K562 (cell line): Measurements from ENCODE around the gene TTC9B. TPM values are rescaled to one million over a fixed set of nuclear protein-coding genes. Genes with fewer than 3 reads are reported as not detected.

ENCODE experiments used
- ASH1L ChIP-seq: fragments of 450-650 bp; IDR thresholded peaks from 2 replicates; pipeline ENCODE4 v1.6.1; 2018; ENCODE audit warnings: borderline replicate concordance, mild to moderate bottlenecking, low read depth; ENCODE audit not compliant: partially characterized antibody
- FOXM1 ChIP-seq, 2 experiments: fragments of 450-650 bp in 1 of 2; sonication (generic) in 1 of 2; formaldehyde crosslinking in 1 of 2; IDR thresholded peaks; 2 replicates each; pipeline versions ENCODE4 v1.6.1 to v1.9.0; 2017 to 2022; ENCODE audit warnings: low read depth in 2 of 2, mild to moderate bottlenecking in 2 of 2, missing genetic modification reagents in 1 of 2, moderate library complexity in 1 of 2
- KLF6 ChIP-seq: fragments of 250-450 bp; sonication (Bioruptor Pico); IDR thresholded peaks from 2 replicates; pipeline ENCODE4 v1.4.0; 2020; ENCODE audit warnings: mild to moderate bottlenecking, moderate library complexity, borderline replicate concordance
- NCOA1 ChIP-seq: fragments of 450-650 bp; IDR thresholded peaks from 2 replicates; pipeline ENCODE4 v1.6.1; 2016; ENCODE audit warnings: low read depth
- RBM25 ChIP-seq: fragments of 200-400 bp; formaldehyde crosslinking; IDR thresholded peaks from 2 replicates; pipeline ENCODE4 v1.6.1; 2018; ENCODE audit warnings: low read length, low read depth, moderate library complexity; ENCODE audit not compliant: severe bottlenecking
- RBM34 ChIP-seq: fragments of 200-400 bp; formaldehyde crosslinking; IDR thresholded peaks from 2 replicates; pipeline ENCODE4 v1.6.1; 2018; ENCODE audit warnings: low read length, borderline replicate concordance; ENCODE audit not compliant: insufficient read depth
- SMC3 ChIP-seq: conservative IDR thresholded peaks from 2 replicates; pipeline ENCODE4 v1.6.1; 2011; ENCODE audit warnings: low read depth, low read length, improper control_type of control experiment; ENCODE audit not compliant: insufficient read depth
- SPI1 ChIP-seq: IDR thresholded peaks from 2 replicates; pipeline ENCODE4 v1.6.1; 2011; ENCODE audit warnings: low read depth, low read length, control low read depth, borderline replicate concordance
- U2AF2 ChIP-seq: fragments of 200-400 bp; formaldehyde crosslinking; optimal IDR thresholded peaks from 2 replicates; pipeline ENCODE3; 2017; ENCODE audit warnings: low read depth, mild to moderate bottlenecking, low read length
- ZC3H11A ChIP-seq: IDR thresholded peaks from 2 replicates; pipeline ENCODE4 v1.6.1; 2012; ENCODE audit warnings: low read depth, low read length, improper control_type of control experiment
- ZKSCAN8 ChIP-seq: fragments of 200-800 bp; sonication (Bioruptor generic); IDR thresholded peaks from 2 replicates; pipeline ENCODE4 v1.6.1; 2016; ENCODE audit warnings: missing genetic modification characterization, missing compliant biosample characterization
- ZNF431 ChIP-seq: sonication (generic); formaldehyde crosslinking; IDR thresholded peaks from 2 replicates; pipeline ENCODE4 v1.8.0; 2022; ENCODE audit warnings: mild to moderate bottlenecking, missing genetic modification reagents
- polyA plus RNA-seq, 8 experiments: library from polyadenylated mRNA; depleted of rRNA in 4 of 8; stranded (reverse) in 5 of 8; unstranded in 3 of 8; fragments of >200 nt; fragmentation: Nextera tagmentation in 2 of 8; fragmentation: Illumina TruSeq in 1 of 8; extraction: Ambion mirVana in 2 of 8; extraction: Trizol in 1 of 8; gene quantifications; 2 replicates each; pipeline versions ENCODE4 v1.2.1 to v1.2.3, GENCODE V29; 2011 to 2014; ENCODE audit warnings: inconsistent platforms in 1 of 8, missing spikeins in 1 of 8
- total RNA-seq, 7 experiments: library from RNA; depleted of rRNA in 6 of 7; stranded (reverse); fragments of >200 nt in 6 of 7; fragmentation: Illumina TruSeq in 2 of 7; extraction: Trizol in 2 of 7; gene quantifications; 2 replicates each; pipeline versions ENCODE4 v1.2.1 to v1.2.3, GENCODE V29; 2011 to 2021; ENCODE audit warnings: low replicate concordance in 1 of 7
- TF ChIP-seq, protein P1 (sequence below): sonication (generic); formaldehyde crosslinking; IDR thresholded peaks from 2 replicates; pipeline ENCODE4 v1.8.0; 2022; ENCODE audit warnings: missing genetic modification reagents, mild to moderate bottlenecking, borderline replicate concordance
- TF ChIP-seq, protein P2 (sequence below): sonication (generic); formaldehyde crosslinking; IDR thresholded peaks from 2 replicates; pipeline ENCODE4 v1.8.0; 2023; ENCODE audit warnings: mild to moderate bottlenecking, missing genetic modification reagents
- TF ChIP-seq, protein P3 (sequence below): sonication (generic); formaldehyde crosslinking; IDR thresholded peaks from 2 replicates; pipeline ENCODE4 v1.8.1; 2023; ENCODE audit warnings: mild to moderate bottlenecking, missing genetic modification reagents
- TF ChIP-seq, protein P4 (sequence below): fragments of 450-650 bp; formaldehyde crosslinking; IDR thresholded peaks from 2 replicates; pipeline ENCODE4 v1.4.0; 2022; ENCODE audit warnings: missing genetic modification characterization

Gene TTC9B
- total and polyA plus RNA-seq, 9 of the 15 experiments (the other 6 are each of a cell fraction or from before 2014, with no cell fraction given): 0.06 to 0.14 TPM; not detected in 7

DNA sequence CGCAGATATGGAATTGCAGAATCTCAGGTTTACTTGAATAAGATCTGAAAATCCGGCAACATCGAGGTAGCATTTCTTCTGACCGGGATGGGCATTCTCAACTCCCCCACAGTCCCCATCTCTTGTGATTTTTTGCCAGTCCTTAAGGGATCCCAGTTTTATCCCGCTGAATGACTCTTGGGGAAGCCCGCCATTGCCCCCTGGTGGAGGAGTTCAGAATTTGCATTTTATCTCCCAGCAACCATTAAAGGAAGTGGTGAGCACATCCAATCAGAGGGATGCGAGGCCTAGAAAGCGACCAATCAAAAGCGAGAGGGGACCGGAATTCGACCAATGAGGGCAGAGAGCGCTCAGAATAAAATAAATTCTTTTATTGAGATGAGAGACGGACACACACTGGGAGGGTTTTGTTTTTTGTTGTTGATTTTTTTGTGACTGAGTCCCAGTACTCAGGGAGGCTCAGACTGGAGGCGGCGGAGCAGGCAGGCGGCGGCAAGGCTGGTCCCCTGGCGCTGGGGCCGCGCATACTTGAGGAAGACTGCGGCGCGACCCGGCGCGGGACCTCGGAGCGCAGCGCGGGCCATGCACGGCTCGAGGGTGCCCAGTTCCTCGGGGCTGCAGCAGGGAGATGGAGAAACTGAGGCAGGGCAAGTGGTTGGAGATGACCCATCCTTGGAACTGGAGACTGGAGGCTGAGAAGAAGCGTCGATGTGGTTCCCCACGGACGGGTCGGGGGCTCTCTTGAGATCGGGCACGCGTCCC lies 3.9 kb upstream of the TTC9B start (continued):
- TF ChIP-seq, protein P1, sequence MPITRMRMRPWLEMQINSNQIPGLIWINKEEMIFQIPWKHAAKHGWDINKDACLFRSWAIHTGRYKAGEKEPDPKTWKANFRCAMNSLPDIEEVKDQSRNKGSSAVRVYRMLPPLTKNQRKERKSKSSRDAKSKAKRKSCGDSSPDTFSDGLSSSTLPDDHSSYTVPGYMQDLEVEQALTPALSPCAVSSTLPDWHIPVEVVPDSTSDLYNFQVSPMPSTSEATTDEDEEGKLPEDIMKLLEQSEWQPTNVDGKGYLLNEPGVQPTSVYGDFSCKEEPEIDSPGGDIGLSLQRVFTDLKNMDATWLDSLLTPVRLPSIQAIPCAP (CRISPR knock-in tag): no peak
- TF ChIP-seq U2AF2 (no peak), ZNF431 (CRISPR knock-in tag) (no peak), RBM25 (peak; percentile 96), RBM34 (no peak), SPI1 (peak; percentile 94), KLF6 (no peak), ZKSCAN8 (CRISPR knock-in tag) (no peak), SMC3 (peak; percentile 79), NCOA1 (no peak), ASH1L (peak; percentile 91), ZC3H11A (no peak), FOXM1 (IDR thresholded peaks at IDR 0.05; ENCODE audit: low read depth) (peak; percentile 71), FOXM1 (CRISPR knock-in tag; IDR thresholded peaks at IDR 0.05; ENCODE audit: low read depth) (no peak)
- TF ChIP-seq, protein P2, sequence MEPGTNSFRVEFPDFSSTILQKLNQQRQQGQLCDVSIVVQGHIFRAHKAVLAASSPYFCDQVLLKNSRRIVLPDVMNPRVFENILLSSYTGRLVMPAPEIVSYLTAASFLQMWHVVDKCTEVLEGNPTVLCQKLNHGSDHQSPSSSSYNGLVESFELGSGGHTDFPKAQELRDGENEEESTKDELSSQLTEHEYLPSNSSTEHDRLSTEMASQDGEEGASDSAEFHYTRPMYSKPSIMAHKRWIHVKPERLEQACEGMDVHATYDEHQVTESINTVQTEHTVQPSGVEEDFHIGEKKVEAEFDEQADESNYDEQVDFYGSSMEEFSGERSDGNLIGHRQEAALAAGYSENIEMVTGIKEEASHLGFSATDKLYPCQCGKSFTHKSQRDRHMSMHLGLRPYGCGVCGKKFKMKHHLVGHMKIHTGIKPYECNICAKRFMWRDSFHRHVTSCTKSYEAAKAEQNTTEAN (CRISPR knock-in tag): no peak
- TF ChIP-seq, protein P3, sequence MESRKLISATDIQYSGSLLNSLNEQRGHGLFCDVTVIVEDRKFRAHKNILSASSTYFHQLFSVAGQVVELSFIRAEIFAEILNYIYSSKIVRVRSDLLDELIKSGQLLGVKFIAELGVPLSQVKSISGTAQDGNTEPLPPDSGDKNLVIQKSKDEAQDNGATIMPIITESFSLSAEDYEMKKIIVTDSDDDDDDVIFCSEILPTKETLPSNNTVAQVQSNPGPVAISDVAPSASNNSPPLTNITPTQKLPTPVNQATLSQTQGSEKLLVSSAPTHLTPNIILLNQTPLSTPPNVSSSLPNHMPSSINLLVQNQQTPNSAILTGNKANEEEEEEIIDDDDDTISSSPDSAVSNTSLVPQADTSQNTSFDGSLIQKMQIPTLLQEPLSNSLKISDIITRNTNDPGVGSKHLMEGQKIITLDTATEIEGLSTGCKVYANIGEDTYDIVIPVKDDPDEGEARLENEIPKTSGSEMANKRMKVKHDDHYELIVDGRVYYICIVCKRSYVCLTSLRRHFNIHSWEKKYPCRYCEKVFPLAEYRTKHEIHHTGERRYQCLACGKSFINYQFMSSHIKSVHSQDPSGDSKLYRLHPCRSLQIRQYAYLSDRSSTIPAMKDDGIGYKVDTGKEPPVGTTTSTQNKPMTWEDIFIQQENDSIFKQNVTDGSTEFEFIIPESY (CRISPR knock-in tag): peak; percentile 43; the same call in 1 of the 2 replicates
- TF ChIP-seq, protein P4, sequence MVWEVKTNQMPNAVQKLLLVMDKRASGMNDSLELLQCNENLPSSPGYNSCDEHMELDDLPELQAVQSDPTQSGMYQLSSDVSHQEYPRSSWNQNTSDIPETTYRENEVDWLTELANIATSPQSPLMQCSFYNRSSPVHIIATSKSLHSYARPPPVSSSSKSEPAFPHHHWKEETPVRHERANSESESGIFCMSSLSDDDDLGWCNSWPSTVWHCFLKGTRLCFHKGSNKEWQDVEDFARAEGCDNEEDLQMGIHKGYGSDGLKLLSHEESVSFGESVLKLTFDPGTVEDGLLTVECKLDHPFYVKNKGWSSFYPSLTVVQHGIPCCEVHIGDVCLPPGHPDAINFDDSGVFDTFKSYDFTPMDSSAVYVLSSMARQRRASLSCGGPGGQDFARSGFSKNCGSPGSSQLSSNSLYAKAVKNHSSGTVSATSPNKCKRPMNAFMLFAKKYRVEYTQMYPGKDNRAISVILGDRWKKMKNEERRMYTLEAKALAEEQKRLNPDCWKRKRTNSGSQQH (CRISPR knock-in tag): 0 out of 2 replicates have a peak, but pooled peaks have one; percentile 25
